Stimulated activated CD4-positive, alpha-beta T cell treated with anti-CD3 and anti-CD28 coated beads, Interleukin-2, amount 100 ng/mL, for 4 hours (primary cell): ENCODE results near the gene CCDC167.

ENCODE experiments used
- DNase-seq: peaks from one replicate; pipeline ENCODE4 v3.0.0-alpha.2; 2020; ENCODE audit warnings: low read depth

CCDC167 gene

DNA sequence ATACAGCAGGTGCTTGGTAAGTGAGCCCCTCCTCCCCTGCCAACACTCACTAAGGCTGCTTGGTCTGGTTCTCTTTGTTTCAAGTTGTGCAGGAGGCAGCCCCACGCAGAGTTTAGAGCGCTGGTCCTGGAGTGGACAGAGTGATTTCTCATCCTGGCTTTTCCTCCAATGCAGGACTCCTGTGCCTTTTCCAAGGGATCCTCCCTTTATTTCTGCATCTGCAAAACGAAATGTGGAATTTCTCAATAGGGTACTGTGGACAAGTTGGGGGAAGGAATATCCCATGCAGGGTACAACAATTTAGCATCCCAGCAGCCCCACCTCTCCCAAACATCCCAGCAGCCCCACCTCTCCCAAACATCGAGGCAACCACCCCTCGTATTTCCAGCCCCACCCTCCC is 30.6 kb upstream of the CCDC167 start:
- DNase-seq: no peak

DNA sequence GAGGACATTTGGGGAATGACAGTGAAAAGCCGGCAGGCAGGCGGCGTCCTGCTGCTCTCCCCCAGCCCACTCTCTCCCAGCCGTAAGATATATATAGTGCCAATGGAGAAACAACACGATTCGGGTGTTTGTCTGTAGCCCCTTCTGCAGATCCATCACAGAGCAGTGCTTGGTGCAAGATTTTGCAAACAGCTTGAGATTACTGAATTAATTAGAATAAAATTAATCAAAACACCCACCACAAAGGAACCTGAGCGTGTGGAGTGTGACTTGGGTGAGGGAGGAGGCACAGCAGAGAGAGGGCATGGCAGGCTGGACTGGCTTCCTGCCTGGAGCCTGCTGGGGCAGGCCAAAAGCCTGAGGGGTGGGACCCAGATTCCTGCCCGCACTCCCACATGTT is 28.8 kb upstream of the CCDC167 start:
- no peak for DNase-seq

DNA sequence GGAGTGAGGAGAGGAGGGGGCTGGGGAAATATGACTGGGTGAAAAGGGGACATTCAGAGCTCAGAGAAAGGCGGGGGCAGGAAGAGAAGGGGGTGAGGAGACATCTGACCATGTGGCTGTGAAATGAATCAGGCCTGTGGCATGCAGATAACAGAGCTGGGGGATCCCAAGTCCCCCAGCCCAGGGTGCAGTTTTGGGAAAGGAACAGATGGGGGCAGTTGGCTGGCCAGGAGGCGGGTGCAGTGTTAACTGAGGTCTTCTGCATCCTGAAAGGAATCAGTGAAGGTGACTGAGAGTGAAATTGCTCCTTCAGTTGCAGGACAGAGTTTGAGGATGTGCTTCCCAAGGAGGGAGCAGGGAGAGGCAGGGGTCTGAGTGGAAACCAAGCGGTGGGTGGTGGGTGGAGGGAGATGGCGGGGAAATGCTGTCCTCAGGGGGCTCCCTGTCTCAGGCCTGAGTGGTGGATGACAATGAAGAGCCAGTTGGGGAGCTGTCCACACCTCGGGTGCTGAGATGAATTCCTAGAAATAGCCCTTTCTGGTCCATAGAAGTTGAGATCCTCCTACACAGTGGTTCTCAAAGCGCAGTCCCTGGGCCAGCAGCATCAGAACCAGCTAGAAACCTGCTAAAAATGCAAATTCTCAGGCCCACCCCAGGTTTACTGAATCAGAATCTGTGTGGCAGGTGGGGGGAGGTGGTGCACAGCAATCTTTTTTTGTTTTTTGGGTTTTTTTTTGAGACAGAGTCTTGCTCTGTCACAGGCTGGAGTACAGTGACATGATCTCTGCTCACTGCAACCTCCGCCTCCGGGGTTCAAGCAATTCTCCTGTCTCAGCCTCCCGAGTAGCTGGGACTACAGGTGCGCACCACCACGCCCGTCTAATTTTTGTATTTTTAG is 26.0 kb upstream of the CCDC167 start:
- no peak for DNase-seq

DNA sequence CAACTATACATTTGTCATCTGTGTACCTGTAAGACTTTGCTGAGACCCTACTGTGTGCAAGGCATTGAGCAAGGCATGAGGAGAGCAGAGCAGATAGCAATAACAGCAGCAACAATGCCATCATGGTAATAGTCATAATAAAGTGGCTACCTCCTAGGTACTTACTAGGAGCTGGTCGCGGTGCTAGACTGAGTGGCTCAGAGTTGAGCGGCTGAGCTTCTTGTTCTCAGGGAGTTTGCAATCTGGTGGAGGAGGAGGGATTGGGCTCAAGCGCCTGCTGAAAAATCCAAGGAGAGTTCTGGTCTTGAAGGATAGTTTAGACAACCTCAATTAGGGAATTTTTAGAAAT is 25.3 kb upstream of the CCDC167 start:
- no peak for DNase-seq

DNA sequence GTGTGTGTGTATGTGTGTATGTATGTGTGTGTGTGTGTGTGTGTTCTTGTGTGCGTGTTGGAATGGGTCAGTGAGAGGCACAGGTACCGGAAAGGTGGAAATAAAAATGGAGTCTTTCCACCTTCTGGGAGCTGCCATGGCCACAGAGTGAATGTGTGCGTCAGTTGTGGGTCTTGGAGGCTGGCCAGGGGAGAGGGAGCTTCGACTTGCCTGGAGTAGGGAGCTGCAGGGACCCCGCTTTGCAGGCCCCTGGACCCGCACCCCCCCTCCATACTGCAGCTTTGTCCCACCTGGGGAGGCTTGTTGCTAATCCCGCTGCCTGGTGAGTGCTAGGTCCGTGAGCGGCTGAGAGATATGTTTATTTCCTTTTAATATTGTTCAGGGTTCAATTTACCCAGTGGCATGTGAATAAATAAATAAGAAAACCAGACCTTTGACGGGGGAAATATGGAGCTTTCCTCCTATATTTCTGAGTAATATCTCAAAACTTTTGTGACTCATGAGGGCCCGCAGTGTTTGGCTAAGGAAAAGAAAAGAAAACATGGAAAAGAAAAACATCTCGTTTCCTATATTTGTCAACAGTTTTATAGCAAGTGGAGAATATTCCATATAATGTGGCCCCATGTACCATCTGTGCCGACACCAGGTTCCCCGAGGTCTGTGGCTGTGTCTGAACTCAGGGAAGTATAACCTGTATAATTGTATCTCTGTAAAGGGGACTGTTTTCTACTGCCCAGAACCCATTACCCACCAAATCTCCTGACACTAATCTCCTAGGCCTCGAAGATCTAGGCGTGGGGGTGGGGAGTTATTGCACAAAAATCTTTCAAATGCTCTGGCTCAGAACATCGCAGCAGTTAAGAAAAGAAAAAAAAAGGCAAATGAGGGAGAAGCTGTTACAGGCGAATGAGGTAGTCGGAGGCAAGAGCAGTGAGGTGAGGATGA is 24.6 kb upstream of the CCDC167 start:
- no peak for DNase-seq

DNA sequence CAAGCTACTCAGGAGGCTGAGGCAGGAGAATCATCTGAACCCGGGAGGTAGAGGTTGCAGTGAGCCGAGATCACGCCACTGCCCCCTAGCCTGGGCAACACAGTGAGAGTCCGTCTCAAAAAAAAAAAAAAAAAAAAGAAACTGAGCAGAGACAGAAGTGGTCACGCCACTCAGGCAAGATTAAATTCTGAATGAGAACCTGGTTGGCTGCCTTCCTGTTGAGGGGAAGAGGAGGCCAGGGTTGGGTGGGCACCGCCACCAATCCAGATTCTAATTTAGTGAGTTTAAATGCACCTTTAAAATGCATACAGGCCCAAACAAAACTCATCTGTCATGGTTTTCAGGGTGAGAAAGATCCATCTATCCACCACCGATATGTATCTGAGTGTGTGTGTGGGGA is 23.7 kb upstream of the CCDC167 start:
- DNase-seq: no peak

DNA sequence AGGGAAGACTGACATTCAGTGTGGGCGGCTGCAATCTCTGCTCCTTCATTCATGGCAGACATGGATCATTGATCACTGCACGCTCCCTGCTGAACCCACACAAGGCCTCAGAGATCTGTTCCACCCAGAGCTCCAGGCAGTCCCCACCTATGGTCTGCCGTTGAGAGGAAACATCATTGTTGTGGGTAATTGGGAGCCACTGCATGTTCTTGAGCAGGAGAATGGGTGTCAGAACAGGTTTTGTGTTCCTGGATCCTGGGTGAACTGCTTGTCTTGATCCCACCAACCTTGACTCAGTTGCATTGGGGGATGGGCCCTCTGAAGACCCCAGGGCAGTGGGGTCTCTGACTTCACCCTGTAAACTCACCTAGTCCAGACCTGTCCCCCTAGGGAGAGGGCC is 23.1 kb upstream of the CCDC167 start:
- no peak for DNase-seq

DNA sequence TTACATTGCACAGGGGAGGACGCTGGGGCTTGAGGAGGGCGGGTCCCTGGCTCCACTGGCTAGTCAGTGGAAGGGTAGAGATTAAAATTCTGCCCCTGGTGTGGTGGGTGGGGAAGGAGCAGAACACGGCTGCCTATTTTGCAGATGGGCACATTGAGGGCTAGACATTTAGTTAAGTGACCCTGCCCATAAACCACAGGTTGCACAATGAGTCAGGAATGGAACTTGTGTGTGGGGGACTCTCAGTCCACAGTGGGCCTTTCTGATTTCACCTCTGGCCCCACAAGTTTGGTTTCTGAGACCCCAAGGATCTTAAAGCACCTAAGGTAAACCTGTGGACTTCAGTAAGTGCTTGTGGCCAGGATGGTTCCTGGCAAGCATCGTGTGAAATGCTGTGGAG is 22.0 kb upstream of the CCDC167 start:
- DNase-seq: no peak

DNA sequence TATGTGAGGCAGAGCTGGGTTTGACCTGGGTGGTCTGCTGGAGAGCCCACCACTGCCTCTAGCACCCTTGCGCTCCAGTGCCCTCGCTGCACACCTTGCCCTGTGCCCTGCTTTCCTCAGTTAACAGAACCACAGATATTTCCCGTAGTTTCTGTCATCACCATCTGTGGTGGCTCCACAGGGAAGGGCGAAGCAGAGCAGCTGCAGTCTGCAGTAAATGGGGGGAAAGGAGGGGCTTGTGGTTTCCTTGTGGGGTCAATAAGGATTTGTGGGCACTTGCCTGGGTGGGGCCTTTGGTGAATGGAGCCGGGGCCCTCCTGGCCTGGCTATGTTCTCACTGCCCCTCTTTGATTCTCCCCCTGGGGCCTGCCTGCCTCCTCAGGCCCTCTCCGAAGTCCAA is 21.2 kb upstream of the CCDC167 start:
- DNase-seq: no peak

DNA sequence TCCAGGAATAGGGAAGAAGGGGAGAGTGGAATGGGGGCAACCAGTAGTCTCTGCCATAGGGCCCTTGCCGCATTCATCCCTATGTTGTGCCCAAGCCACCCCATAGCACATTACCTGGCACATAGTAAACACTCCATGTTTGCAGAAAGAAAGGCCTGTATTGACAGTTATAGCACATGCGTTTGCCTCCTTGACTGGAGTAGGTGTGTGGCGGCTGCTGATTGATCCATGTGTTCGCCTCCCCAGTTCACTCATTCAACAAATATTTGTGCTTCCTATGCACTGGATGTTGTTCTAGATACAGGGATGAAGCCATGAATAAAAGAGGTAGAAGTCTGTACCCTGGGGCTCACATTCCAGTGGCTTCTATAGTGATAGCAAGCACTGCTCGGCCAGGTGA is 19.8 kb upstream of the CCDC167 start:
- no peak for DNase-seq

DNA sequence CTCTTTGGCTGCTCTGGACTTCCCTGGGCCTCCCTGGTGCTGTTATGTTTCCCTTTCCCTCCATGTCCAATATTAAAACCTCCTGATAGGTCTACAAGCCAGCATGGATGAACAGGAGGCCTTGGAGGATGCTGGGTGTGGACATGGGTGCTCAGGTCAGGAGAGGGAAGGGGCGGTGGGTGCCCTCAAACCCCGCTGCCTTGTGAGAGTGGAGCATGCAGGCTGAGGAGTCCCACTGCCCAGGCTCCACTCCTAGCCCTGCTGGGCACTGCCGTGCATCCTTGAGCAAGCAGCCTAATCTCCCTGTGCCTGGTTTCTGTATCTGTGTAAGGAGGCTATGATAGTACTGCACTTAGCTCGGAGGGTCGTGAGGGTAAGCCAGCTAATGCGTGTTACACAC is 18.4 kb upstream of the CCDC167 start:
- DNase-seq: no peak

DNA sequence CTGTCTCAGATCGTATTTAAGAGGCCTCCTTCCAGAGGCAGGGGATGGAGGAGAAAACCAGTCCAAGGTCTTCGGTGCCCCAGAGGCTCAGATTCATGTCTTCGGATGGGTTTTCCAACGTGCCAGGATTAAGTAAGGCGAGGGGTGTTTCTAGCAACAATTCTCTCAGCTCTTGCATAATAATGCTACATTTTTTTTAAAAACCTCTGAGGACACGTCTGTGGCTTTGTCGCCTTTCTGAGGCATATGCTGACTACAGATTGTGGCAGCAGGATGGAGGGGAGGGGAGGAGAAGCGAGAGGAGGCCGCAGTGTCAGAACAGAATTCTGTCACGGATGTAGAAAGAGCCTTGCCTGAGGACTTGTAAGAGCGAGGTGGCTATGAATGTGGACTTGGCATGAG is 17.7 kb upstream of the CCDC167 start:
- DNase-seq: peak; percentile 56

DNA sequence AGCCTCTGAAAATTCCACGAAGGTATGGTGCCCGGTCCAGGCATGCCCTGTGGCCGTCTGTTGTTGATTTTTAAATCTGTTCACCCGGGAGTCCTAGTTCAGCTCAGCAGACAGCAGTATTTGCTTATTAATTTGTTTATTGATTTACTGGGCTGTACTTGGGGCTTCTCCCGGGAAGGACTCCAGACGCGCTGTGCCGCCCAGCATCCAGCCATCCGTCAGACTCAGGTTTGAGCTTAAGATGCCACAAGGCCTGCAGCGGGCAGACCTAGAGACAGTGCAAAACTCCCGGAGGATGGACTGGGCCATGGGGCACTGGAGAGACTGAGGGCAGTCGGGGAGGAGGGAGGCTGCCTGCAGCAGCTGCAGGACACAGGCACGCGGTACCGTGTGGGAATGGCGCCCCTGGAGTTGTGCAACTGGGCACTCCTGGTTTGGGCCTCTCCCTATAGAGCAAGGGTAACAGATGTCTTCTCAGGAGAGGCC is 17.3 kb upstream of the CCDC167 start:
- DNase-seq: no peak

DNA sequence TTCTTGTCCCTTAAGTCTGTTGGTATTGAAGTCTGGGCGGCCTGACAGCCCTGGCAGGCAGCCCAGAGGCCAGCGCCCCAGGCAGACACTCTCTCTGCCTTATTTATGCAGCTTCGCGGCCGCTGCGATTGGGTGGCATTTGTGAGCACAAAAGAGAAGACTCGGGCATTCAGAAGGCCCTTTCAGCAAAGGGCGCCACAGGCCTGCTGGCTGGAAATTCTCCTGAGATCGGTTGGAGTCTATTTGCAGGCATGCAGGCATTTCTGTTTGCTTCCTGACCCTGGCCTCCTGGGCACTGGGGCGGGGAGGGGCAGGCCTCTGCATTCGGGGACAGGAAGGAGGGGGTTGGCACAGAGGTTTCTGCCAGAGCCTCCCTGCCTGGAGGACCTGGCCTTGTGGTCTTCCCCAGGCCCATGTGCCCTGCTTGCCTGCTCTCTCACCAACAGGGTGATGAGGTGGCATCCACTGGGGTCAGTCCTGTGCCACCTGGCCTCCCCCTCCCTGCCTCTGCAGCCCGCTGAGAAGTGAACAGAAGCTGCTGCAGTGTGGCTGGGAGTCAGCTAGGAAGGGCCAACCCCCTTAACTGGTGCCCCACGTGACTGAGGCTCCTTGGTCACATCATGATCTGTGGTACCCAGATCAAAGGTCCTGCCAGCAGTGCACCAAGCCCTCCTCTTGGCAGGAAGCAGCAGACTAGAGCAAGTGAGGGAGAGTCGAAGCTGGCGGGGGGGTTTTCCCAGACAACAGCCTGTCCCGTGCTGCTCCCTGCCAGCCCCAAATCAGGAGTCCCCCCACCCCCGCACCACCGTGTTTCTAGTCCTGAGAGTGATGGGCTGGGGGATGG is 16.6 kb upstream of the CCDC167 start:
- peak; percentile 81 for DNase-seq

DNA sequence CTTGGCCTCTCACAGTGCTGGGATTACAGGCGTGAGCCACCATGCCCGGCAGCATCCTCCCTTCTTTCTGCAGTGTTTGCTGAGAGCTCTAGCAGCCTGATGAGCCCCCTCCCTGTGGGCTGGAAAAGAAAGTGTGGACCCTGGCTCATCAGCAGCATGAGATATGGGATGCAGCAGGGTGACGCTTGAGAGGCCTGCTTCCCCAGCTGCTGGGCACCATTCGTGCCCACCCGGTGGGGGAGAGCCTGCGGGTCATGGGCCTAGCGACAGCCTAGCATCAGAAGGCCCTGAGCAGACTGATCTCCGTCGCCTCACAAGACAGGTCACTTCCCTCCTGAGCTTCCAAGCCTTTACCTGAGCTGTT is 16.0 kb upstream of the CCDC167 start:
- no peak for DNase-seq

DNA sequence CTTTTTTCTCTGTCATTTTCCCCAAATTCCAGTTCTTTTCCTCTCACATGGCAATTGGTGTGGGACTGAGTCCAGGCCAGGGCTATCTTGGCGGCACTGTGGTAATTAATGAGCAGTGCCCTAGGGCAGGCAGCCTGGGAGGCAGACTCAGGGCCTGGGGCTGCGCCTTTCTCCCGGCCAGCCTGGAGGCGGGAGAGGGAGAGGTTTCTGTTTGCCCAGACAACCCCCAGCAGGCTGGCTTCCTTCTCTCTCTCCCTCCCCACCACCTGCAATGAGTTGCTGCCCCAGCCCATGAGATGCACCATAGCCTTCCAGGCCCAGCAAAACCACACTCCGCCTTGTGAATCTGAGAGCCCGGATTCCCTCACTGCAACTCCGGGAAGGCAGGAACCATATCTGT is 15.1 kb upstream of the CCDC167 start:
- DNase-seq: no peak

DNA sequence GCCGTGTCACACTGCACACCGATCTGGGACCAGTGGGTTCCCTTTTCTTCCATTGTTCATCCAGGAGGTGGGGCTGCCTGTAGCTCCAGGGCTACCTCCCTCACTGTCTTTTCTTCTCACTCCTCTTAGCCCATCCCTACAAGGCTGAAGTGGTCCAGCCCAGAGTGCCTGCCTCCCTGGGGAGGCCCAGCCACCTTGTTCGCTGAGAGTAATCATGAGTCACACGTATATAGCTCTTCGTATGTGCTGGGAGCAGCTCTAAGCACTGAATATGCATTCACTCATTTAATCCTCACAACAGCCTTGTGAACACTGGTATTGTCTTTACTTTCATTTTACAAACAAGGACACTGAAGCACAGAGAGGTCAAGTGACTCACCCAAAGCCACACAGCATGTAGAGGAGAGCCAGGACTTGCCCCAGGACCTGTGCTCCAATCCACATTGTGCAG is 14.7 kb upstream of the CCDC167 start:
- no peak for DNase-seq

DNA sequence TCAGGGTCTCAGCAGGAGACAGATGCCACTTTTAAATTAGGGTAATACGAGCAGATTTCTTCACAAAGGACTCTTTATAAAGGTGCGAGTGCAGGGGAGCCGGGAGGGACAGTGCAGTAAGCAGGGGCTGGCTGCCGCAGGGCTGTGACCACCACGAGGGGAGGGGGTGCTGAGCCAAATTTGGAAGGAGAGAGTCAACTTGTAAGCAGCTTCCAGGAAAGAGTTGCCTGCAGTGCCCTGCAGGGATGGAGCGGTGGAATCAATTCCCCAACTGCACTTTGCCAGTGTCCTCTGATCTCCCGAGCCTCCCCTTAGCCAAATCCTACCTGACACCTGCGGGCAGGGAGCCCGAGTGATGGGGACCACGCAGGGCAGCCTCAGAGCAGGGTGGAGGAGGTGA is 13.9 kb upstream of the CCDC167 start:
- DNase-seq: no peak

DNA sequence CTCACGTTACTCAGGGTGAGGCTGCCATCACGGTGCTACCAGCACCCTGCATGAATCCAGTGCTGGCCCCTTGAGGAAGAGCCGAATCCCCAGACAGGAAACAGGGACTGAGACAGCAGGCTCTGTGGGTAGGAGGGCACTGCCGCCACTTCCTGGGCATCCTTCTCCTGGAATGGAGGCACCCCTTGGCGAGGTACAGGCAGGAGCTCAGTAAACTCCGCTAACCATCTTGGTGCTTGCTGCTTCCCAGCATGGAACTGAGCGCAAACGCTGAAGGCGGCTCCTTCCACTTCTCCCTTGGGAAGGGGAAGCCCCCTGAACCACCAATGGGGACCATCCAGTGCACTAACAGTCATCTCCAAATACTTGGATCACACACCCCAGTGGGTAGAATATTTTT is 13.5 kb upstream of the CCDC167 start:
- no peak for DNase-seq

DNA sequence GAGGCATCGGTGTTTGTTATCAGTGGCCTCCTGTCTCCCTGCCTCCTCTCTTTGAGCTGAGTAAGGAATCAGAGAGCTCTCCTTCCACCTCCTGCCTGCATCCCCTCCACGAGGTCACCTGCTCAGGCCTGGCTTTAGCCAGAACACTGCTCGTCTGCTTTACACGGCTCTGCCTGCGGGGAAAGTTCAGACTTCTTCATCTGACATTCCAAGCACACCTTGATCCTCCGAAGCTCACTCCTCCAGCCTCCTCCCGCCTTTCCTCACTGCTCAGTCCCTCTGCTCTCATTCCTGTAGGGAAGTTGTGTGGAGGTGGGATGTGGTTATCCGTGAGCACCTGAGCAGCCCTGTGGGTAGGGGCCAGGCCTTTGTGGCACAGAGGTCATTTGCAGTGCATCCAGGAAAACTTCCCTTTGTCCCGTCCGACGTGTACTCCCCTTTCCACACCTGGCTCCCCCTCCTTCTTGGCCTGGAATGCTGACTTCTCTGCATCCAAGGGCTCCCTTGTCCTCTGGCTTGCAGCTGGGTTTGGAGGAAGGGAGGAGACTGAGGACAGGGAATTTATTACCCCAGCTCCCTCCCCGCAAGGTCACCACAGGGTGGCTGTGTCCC is 12.8 kb upstream of the CCDC167 start:
- no peak for DNase-seq

DNA sequence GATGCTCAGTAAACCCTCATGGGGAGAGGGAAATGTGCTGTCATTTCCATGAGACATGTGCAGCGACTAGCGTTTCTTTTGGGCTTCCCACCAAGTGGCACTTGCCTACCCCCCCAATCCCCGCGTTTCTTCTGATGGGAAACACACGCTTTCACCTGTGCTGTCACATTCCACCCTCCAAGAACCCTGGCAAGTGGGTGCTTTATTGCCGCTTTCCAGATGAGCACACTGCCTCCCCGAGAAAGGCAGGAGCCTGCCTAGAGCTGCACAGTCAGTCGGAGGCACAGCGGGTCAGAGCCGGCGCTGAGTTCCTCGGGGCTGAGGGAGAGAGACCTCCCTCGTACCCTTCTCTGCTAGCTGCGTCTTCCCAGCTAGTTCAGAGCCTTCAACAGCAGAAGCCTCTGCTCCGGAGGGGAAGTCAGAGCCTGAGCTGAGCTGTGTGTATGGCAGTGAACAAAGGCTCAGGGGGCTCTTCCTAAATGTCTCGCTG is 12.3 kb upstream of the CCDC167 start:
- DNase-seq: no peak

DNA sequence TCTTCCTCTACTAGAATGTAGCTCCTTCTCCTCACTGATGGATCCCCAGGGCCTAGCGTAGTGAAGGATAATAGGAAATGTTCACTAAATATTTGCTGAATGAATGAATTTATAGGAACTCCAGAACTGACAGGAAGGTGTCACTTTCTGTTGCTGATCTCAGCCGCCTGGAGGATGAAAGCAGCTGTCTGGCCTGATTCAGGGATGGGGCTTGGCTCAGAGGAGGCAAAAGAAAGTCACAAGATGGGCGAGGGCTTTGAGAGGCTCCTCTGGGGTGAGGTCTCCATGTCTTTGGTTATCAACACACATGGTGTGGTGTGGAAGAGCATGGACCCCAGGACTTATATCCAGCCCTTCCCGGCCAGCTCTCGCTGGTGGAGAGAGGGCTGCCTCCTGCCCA is 11.5 kb upstream of the CCDC167 start:
- no peak for DNase-seq
